ENCODE results near the gene CCNF.
"Not testable (repeated sequence)": the region's sequence is repeated elsewhere in the genome, so short reads cannot be mapped to it uniquely, and the experiment has no call there.

CCNF gene

DNA sequence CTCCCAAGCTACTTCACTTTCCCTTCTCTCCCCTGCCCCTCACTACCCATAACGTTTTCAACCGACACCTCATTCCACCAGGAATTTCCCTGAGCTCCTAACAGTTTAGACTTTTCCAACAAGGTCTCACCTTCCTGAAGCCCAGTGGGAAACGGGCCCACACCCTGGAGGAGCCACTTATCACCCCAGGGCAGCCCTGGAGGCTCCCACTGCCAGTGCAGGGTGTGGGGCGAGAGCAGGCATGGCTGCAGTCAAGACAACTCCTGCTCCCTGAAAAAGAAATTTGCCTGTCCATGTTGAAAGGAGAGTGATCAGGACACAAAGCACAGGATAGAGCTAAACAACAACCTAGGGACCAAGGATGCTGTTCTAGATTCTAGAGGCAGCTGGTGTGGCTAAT is 1.7 kb upstream of the CCNF start:
- peaks cover 29% of the 10 kb centered on the region for H4K20me1 ChIP-seq
- H3K4me2 ChIP-seq: peak overlapping the region; percentile 97
- H3K4me3 ChIP-seq: no peak overlapping the region
- peaks cover 48% of the 10 kb centered on the region for H3K4me1 ChIP-seq
- no peaks in the 10 kb centered on the region for H3K27me3 ChIP-seq
- H3K9me3 ChIP-seq: no peaks in the 10 kb centered on the region
- no peak overlapping the region; the same call in 1 of the 2 replicates for H3K9ac ChIP-seq
- no peak overlapping the region for H3K27ac ChIP-seq
- peaks cover 17% of the 10 kb centered on the region for H3K36me3 ChIP-seq
- TF ChIP-seq Cebpa-rat (IDR thresholded peaks at IDR 0.05): no peak

DNA sequence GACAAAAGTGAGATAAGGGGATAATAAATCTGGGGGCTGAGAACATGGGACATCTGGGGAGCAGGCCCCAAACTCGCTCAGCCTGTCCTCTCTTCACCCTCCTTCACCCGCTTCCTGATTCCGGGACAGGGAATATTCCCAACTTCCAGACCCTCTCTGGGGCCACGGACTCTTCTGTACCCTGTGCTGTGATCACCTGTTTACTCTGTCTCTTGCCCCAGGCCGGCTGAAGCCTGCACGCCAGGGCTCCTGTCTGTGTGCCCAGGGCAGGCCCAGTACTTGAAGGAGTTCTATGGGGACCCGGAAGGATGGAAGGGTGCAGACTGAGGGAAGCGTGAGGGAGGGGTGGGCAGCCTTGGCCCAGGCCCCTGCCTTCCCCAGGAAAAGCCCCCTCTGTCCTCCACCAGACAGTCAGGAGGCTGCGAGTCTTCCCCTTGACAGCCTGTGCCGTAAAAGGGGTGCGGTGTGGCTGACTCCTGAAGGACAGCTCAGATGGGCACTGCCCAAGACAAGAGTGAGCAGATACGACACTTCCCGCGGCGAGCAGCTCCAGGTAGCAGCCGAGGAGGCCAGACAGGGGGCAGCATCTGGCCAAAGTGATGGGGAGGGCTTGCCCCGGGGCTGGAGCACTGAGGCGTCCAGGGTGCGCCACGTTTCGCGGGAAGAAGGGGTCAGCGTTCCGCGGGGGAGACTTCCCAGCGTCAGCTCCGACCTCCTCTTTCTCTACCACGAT is 1.0 kb upstream of the CCNF start:
- peaks cover 24% of the 10 kb centered on the region for H3K36me3 ChIP-seq
- no peak for TF ChIP-seq Cebpa-rat (IDR thresholded peaks at IDR 0.05)
- no peaks in the 10 kb centered on the region for H3K27me3 ChIP-seq
- H3K4me3 ChIP-seq: peak overlapping the region; percentile 86
- no peaks in the 10 kb centered on the region for H3K9me3 ChIP-seq
- peaks cover 48% of the 10 kb centered on the region for H3K4me1 ChIP-seq
- peaks cover 36% of the 10 kb centered on the region for H4K20me1 ChIP-seq
- peak overlapping the region; percentile 83 for H3K9ac ChIP-seq
- H3K27ac ChIP-seq: peak overlapping the region; percentile 84
- H3K4me2 ChIP-seq: peak overlapping the region; percentile 97

DNA sequence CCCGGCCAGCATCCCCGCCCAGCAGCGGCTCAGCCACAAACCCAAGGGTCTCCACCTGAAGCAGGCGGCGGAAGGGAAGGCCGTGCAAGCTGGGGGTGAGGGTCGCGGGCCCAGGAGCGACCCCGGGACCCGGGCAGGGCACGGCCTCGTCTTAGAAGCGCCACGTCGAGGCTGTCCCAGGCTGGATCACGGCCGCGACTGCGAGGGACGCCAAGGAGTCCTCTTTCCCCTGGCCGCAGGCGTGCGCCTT is 538 bp upstream of the CCNF start:
- peak overlapping the region; percentile 83 for H3K9ac ChIP-seq
- H3K27me3 ChIP-seq: no peaks in the 10 kb centered on the region
- peak overlapping the region; percentile 86 for H3K4me3 ChIP-seq
- H3K27ac ChIP-seq: peak overlapping the region; percentile 84
- H3K4me1 ChIP-seq: peaks cover 46% of the 10 kb centered on the region
- H3K4me2 ChIP-seq: peak overlapping the region; percentile 97
- H3K36me3 ChIP-seq: peaks cover 29% of the 10 kb centered on the region
- H4K20me1 ChIP-seq: peaks cover 38% of the 10 kb centered on the region
- no peaks in the 10 kb centered on the region for H3K9me3 ChIP-seq
- TF ChIP-seq Cebpa-rat (IDR thresholded peaks at IDR 0.05): no peak

DNA sequence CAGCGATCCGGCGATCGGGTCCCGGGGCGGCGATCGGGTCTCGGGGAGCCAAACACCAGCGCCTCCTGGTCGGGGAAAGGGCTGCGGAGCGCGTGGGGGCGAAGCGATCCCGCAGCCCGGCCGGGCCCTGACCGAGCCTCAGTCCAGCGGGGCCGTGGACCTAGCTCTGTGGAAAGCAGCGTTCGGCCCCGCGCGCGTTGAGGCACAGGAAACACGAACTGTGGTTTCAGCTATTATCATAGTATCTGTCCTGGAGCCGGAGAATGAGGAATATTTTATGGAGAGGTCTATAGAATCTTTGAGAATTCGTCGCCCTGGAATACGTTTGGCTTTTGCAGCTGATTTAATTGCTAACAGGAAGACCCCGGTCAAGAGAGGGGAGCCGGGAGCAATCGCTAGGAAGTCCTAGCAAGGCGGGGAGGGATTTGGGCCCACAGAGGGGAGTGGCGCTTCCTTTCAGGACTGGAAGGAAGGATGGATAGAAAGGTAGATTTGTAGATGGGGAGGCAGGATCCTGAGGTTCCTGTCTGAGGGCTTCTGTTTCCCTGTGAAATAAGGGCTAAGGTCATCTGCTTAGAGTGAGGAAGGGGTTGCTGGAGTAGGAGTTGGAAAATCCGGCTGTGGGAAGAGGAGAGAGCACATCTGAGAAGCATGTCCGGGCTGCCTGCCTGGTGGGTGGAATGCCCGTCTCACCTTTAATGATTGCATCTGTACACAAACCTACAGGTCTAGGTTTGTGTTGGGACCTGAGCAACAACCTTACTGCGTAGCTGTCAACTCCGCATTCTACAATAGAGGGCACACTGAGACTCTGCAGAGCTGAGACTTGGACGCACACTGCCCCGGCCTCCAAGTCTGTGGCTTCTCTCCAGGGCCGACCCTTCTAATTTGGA is 770 bp downstream of the CCNF start:
- Histone ChIP-seq H3K27ac (peak overlapping the region; percentile 91), H3K4me2 (peak overlapping the region; percentile 98), H3K27me3 (no peaks in the 10 kb centered on the region), H3K9me3 (no peaks in the 10 kb centered on the region), H3K9ac (peak overlapping the region; percentile 89), H3K4me1 (peaks cover 46% of the 10 kb centered on the region), H3K4me3 (peak overlapping the region; percentile 86), H3K36me3 (peaks cover 42% of the 10 kb centered on the region), H4K20me1 (peaks cover 44% of the 10 kb centered on the region)
- TF ChIP-seq Cebpa-rat (IDR thresholded peaks at IDR 0.05): no peak

DNA sequence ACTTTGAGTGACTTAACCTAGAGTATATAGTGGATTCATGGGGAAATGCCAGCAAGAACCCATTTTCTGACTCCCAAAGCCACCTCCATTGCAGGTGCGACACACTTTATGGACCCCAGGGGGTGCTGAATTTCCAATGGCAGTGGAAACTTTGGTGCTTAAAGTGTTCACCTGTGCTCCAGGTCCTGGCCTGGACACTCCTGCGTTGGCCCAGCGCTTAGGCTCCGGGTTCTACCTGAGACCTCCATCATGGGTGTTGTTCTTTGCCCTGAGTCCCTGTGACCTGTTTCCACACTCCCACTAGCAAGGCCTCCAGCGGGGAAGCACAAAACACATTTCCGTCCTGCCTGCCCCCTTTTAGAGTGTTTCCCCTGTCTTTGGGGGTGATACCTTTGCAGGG is 3.0 kb downstream of the CCNF start:
- Histone ChIP-seq H3K4me3 (no peak overlapping the region), H3K27me3 (no peaks in the 10 kb centered on the region), H3K9ac (0 out of 2 replicates have a peak overlapping the region, but pooled peaks have one; percentile 20), H3K36me3 (peaks cover 65% of the 10 kb centered on the region), H3K9me3 (no peaks in the 10 kb centered on the region), H3K4me1 (peaks cover 63% of the 10 kb centered on the region), H3K27ac (no peak overlapping the region), H3K4me2 (peak overlapping the region; percentile 98), H4K20me1 (peaks cover 60% of the 10 kb centered on the region)
- no peak for TF ChIP-seq Cebpa-rat (IDR thresholded peaks at IDR 0.05)

DNA sequence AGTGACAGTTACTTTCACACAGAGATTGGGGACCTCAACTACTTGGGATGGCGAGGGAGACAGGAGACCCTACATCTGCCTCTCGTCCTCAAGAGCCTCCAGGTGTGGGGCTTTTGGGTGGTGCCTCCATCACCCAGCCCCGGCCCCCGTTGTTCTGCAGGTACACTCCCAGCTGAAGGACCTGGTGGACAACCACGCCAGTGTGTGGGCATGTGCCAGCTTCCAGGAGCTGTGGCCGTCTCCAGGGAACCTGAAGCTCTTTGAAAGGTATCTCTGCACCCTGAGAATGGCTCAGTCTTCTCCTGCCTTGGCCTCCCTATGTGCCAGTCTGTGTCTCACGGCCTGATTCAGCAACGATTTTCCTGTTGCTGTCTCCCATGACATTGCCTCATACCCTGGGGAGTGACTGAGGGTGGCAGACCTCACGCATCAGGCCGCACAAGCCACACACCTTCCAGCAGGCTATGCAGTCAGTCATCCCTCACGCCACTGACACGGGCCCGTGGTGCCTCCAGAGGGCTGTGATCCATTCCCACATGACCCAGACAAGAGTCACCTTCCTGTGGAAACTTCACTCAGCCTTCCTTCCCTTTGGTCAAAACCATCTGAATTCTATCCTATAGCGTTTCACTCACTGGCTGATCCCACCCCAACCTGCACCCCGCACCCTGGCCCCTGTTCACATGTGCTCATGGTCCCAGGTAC is 3.7 kb downstream of the CCNF start:
- H3K27ac ChIP-seq: no peak overlapping the region
- H3K4me1 ChIP-seq: peaks cover 67% of the 10 kb centered on the region
- H3K36me3 ChIP-seq: peaks cover 72% of the 10 kb centered on the region
- H3K27me3 ChIP-seq: no peaks in the 10 kb centered on the region
- no peak for TF ChIP-seq Cebpa-rat (IDR thresholded peaks at IDR 0.05)
- H3K9me3 ChIP-seq: no peaks in the 10 kb centered on the region
- H4K20me1 ChIP-seq: peaks cover 66% of the 10 kb centered on the region
- no peak overlapping the region for H3K4me3 ChIP-seq
- peak overlapping the region; percentile 98 for H3K4me2 ChIP-seq
- 0 out of 2 replicates have a peak overlapping the region, but pooled peaks have one; percentile 20 for H3K9ac ChIP-seq

DNA sequence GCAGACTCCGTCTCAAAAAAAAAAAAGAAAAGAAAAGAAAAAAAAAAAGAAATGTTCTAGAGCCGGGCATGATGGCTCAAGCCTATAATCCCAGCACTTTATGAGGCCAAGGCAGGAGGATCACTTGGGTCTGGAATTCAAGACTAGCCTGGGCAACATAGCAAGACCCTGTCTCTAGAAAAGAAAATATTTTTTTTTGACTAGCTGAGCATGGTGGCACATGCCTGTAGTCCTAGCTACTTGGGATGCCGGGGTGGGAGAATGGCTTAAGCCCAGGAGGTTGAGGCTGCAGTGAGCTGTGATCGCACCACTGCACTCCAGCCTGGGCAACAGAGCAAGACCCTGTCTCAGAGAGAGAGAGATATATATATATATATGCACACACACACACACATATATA is 6.0 kb downstream of the CCNF start:
- not testable (repeated sequence) for H3K9me3 ChIP-seq

DNA sequence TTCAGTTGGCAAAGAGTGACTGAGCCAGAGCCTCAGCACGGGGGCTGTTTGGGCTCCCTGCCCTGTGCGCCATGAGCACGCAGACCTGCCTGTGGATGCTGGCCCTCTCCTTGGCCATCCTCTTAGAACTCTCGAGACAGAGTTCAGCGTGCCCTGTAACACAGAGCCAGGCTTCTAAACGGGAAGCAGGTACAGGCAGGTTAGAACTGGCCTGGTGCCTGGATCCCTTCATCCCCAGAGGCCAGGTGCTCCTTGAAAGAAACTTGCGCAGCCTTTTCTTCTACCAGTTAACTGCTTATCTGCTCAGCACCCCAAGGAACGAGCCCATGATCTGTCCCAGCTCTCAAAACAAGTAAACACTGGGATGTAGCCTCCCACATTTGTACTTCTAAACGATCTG is 6.9 kb downstream of the CCNF start:
- Histone ChIP-seq H3K27me3 (no peaks in the 10 kb centered on the region), H3K4me2 (no peak overlapping the region), H3K4me1 (peaks cover 63% of the 10 kb centered on the region), H3K4me3 (no peak overlapping the region), H3K27ac (no peak overlapping the region), H3K9me3 (no peaks in the 10 kb centered on the region), H4K20me1 (peaks cover 68% of the 10 kb centered on the region), H3K9ac (0 out of 2 replicates have a peak overlapping the region, but pooled peaks have one; percentile 35), H3K36me3 (peaks cover 100% of the 10 kb centered on the region)
- no peak for TF ChIP-seq Cebpa-rat (IDR thresholded peaks at IDR 0.05)

More for the DNA sequence above, 6.0 kb downstream of the CCNF start:
- H3K9ac ChIP-seq, H3K4me2 ChIP-seq, H3K27me3 ChIP-seq, H3K4me3 ChIP-seq, H3K27ac ChIP-seq: not testable (repeated sequence)
- peaks cover 95% of the 10 kb centered on the region for H3K36me3 ChIP-seq
- peaks cover 68% of the 10 kb centered on the region for H3K4me1 ChIP-seq
- peaks cover 71% of the 10 kb centered on the region for H4K20me1 ChIP-seq

DNA sequence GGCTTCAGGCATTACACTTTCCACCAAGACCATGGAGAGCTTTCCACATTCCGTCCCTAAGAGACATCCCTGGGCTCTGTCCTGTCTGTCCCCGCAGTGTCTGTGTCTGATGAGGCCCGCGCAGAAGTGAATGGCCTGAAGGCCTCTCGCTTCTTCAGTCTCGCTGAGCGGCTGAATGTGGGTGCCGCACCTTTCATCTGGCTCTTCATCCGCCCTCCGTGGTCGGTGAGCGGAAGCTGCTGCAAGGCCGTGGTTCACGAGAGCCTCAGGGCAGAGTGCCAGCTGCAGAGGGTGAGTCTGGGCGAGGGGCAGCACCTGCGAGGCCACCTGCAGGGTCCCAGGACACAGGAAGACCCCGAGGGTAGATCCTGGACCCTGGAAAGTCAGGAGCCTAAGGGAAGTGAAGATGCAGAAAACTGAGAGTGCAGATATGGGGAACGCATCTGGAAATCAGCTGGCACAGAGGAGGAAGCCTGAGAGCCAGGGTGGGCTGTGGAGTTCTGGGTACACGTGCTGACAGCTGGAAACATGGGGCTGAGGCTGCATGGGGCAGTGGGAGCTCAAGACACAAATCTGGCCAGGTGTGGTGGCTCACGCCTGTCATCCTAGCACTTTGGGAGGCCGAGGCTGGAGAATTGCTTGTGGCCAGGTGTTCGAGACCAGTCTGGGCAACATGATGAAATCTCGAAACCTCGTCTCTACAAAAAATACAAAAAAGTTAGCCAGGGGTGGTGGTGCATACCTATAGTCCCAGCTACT is 8.0 kb downstream of the CCNF start:
- no peak for TF ChIP-seq Cebpa-rat (IDR thresholded peaks at IDR 0.05)
- peaks cover 94% of the 10 kb centered on the region for H3K36me3 ChIP-seq
- no peaks in the 10 kb centered on the region for H3K9me3 ChIP-seq
- 0 out of 2 replicates have a peak overlapping the region, but pooled peaks have one; percentile 35 for H3K9ac ChIP-seq
- no peak overlapping the region; the same call in 1 of the 2 replicates for H3K27ac ChIP-seq
- peak overlapping the region; percentile 13; the same call in 1 of the 2 replicates for H3K4me2 ChIP-seq
- peaks cover 52% of the 10 kb centered on the region for H3K4me1 ChIP-seq
- H4K20me1 ChIP-seq: peaks cover 57% of the 10 kb centered on the region
- H3K4me3 ChIP-seq: no peak overlapping the region
- no peaks in the 10 kb centered on the region for H3K27me3 ChIP-seq
